Measurements from ENCODE around the gene LAMC1.

- peak; percentile 46 to 69 (median 67) for TF ChIP-seq CTCF (optimal IDR thresholded peaks at IDR 0.05 in 1 of 3, IDR thresholded peaks at IDR 0.05 in 1 of 3, conservative IDR thresholded peaks at IDR 0.05 in 1 of 3; ENCODE audit: extremely low read depth in 1 of 3, insufficient read depth in 2 of 3, low read length in 3 of 3)
- TF ChIP-seq EZH2 (IDR thresholded peaks at IDR 0.05; ENCODE audit: low read length), result no peak
Observed at GRCh38 chr1:183185941-183186490, 162.8 kb downstream of the LAMC1 start, which contains the start of gene LAMC2.

Measured in keratinocyte (primary cell).